Stimulated activated CD8-positive, alpha-beta memory T cell treated with anti-CD3 and anti-CD28 coated beads, Interleukin-12 subunit alpha, Interleukin-12 subunit beta, amount 100 ng/mL, for 24 hours (primary cell): Measurements from ENCODE around the gene HMOX2.
A peak's percentile ranks its signal among the peaks of the same experiment; 100 is the strongest.

Experiments
- DNase-seq: peaks from one replicate; pipeline ENCODE4 v3.0.0-alpha.2; 2020; ENCODE audit errors: extremely low read depth

HMOX2 gene

DNA sequence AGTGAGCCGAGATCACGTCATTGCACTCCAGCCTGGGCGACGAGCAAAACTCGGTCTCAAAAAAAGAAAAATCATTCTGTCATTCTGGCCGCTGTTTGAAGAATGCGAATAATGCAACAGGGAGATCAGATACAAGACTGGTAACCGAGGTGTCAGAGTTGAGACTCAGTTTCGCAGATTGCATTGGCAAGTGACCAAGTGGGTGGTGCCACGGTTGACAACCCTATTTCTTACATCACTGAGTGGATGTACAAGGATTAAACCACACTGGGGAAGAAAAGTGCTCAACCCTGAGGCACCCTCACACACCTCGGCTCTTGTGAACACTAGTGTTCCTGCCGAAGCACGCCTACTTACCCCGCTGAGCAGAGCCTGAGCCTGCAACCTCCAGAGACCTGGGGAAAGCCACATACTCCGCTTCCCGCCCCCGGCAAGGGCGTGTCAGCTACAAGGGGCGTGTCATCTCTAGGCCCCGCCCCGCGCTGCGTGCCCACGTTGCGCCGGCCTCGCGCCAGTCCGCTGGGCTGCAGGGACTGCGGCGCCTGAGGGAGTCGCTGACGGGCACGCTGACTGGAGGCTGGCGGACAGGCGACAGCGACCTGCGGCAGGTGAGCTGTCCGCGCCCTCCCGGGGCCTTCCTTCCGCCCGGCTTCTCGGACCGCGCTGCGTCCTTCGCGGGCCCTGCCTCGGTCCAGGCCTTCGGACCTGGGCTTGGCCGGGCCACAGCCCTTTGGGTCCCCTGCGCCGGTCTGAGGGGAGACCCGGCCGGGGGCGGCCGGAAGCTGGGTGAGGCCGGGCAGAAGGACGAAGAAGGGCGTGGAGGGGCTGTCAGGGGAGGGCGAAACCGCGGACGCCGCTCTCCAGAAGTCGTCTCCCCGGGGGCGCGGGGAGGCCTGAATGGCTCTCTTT is at the start of gene HMOX2:
Gene HMOX2 (plus strand): TSS at position 519 of the 909 bp plus-strand sequence. CDS start 29,127 bp downstream, outside the sequence.
- DNase-seq = peak; percentile 82

DNA sequence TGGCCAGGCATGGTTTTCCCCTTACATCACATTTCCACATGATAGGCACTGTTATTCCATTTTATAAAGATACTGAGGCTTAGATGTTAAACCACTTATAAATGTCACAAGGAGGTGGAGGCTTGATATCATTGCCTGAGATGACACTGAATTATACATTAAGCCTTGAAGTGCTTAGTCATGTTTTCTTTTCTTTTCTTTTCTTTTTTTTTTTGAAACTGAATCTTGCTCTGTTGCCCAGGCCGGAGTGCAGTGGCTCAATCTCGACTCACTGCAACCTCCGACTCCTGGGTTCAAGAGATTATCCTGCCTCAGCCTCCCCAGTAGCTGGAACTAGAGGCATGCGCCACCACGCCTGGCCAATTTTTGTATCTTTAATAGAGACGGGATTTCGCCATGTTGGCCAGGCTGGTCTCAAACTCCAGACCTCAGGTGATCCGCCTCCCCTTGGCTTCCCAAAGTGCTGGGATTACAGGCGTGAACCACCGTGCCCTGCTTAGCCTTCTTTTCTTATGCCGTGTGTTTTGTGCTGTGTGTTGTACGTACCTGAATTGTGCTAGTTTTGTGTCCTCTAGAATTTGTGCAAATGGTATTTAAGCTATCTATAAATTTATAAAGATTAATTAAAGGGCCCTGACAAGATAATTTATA is 49.4 kb upstream of the HMOX2 start:
- DNase-seq = no peak

- DNase-seq = no peak
Measured at GRCh38 chr16:4428500-4428899, 47.7 kb upstream of the HMOX2 start.

GRCh38 chr16:4431023-4431422 is 45.2 kb upstream of the HMOX2 start:
- DNase-seq = no peak

DNA sequence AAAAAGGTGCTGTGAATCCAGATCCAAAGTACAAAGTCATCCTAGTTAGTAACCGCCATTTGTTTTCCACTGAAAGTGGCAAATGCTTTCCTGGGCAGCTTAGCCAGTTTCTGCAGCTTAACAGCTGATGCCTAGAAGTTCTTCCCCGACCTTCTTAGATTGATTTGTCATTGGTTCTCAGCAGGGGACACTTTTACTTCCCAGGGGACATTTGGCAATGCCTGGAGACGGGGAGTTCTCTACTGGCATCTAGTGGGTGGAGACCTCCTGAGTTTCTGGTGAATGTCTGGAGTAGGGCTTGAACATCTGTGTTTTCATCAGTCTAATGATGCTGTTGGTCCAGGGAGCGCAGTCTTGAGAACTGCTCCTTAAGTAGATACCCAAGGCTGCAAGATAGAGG is 43.0 kb upstream of the HMOX2 start:
- DNase-seq = no peak

DNA sequence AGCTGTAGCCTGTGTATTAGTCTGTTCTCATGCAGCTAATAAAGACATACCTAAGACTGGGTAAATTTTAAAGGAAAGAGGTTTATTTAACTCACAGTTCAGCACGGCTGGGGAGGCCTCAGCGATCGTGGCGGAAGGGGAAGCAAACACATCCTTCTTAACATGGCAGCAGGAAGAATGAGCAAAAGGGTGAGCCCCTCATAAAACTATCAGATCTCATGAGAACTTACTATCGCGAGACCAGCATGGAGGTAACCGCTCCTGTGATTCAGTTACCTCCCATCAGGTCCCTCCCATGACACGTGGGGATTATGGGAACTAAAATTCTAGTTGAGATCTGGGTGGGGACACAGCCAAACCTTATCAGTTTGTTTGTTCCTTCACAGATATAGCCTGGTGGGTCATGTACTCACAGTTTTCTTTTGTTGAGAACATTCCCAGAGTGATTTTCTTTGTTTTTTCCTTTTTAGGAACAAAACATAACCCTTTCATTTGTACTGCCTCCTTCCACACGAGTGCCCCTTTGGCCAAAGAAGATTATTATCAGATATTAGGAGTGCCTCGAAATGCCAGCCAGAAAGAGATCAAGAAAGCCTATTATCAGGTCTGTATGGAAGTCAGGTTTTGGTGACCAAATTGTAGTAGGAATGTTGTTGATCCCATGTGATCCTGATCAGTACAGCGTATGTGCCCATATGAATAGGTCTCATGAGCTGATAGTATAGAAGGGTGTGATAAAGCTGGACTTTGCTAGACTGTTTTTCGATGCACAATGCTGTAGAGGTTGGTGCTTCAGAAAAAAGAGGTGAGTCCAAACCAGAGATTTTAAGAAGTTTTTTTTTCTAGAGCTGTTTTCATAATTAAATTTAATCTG is 42.0 kb upstream of the HMOX2 start:
- no peak for DNase-seq

DNA sequence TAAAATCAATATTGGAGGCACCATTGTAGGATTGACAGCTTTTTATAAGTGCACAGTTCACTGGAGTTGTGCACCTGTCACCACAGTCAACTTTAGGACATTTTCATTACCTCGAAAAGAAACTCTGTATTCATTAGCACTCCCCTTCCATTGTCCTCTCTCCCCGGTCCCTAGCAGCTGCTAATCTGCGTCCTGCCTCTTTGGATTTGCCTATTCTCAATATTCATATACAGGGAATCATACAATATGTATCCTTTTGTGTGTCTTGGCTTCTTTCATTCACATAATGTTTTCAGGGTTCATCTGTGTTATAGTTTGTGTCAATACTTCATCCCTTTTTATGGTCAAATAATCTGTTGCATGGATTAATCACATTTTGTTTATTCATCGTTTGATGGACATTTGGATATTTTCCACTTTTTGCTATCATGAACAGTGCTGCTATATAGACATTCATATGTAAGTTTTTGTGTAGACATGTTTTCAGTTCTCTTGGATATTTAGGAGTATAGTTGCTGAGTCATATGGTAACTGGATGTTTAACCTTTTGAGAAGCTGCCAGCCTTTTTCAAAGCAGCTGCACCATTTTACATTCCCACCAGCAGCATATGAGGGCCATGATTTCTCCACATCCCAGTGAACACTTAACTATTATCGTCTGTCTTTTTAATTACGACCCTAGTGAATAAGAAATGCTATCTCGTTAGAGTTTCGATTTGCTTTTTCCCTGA is 40.7 kb upstream of the HMOX2 start:
- no peak for DNase-seq

DNA sequence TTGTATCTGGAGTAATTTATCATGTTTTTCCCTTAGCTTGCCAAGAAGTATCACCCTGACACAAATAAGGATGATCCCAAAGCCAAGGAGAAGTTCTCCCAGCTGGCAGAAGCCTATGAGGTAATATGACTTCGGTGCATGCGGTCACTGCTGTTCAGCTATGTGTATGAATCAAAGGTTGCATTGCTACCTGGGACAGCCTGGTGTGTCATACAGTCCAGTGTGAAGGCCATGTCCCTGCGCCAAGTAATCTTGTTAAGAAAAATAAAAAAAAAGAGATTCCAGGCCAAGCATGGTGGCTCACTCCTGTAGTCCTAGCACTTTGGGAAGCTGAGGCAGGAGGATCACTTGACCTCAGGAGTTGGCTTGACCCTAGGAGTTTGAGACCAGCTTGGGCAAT is 38.8 kb upstream of the HMOX2 start:
- no peak for DNase-seq

- DNase-seq = no peak
Measured at GRCh38 chr16:4442371-4442770, 33.8 kb upstream of the HMOX2 start.

DNA sequence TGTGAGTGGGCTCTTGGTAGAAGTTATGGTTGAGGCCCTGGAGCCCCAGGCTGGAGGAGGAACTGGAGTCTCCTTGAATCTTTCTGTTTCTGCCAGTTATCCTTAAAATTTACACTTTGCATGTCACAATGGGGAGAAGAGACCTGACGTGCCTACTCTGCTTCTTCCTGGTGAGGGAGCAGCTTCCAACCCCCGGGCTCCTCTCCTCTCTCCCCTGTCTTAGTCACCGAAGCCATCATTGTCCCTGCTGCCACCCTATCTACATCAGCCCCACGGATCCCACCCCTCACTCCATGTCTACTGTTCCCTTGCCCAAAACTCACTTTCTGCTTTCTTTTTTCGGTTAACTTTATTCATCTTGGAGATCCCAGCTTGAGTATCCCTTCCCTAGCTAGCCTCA is 32.9 kb upstream of the HMOX2 start:
- DNase-seq = no peak

DNA sequence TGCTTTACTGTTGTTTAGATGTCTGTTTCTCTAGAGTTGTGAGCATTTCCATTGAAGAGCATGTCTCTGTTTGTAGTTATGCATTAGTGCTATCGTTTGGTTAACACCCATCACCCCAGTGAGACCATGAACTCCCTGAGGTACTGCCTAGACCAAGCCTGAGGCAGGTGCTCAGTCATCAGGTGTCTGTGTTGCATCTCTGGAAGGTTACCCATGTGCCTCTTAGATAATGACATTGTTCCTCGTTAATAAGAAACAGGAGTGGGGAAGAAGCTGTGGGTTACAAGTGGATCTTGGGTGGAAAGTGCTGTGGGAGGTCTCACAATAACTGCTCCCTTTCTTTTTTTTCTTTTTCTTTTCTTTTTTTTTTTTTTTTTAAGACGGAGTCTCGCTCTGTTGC is 32.2 kb upstream of the HMOX2 start:
- DNase-seq = no peak

DNA sequence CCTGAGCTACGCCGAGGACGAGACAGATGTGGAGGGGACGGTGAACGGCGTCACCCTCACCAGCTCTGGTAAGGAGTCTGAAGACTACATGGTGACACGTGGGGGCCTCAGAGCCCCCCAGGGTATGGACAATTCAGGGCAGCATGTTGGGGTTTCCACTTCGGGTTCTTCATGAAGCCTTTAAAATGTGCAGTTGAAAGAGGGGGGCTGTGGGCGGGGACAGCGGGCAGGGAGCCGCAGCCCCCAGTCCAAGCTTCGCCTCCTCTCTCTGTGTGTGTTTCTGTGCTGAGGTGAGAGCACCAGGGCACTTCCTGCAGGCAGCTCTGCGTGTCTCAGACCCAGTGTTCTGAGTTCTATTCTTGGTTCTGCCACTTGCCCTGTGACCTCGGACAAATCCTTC is 25.8 kb upstream of the HMOX2 start:
- DNase-seq = no peak

DNA sequence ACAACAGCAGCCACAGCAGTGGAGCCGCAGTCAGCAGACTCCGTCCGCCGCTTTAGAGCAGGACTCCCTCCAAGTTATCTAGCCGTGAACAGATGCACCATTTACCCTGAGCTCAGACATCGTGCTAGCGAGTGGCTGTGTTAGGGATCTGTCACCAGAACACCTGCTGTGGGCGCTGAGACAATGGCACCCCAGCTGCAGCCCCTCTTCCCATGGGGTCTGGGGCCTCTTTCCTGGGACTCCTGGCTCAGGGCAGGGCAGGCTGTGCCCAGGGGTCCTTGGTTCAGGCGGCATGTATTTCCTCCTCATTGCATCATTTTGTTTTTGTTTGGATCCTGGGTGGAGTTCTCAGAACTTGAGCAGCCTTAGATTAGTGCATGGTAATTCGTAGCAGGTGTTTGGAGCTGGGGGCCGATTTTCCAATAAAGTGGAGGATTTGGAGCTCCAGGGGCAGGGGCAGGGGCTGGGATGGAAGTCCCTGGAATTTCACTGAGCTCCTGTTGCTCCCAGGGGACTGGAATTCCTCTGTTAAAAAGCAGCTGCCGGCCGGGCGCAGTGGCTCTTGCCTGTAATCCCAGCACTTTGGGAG is 25.2 kb upstream of the HMOX2 start:
- no peak for DNase-seq

DNA sequence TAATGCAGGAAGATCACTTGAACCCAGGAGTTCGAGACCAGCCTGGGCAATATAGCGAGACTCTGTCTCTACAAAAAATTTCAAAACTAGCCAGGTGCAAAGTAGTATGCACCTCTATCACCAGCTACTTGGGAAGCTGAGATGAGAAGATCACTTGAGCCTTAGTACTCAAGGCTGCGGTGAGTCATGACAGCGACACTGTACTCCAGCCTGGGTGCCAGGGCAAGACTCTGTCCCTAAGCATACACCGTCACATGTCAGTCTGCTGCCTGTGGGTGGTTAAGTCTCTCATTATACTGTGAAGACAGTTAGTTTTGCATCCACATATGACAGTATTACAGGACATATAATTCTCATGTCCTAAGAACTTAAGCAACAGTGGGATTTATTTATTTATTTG is 23.5 kb upstream of the HMOX2 start:
- no peak for DNase-seq

DNA sequence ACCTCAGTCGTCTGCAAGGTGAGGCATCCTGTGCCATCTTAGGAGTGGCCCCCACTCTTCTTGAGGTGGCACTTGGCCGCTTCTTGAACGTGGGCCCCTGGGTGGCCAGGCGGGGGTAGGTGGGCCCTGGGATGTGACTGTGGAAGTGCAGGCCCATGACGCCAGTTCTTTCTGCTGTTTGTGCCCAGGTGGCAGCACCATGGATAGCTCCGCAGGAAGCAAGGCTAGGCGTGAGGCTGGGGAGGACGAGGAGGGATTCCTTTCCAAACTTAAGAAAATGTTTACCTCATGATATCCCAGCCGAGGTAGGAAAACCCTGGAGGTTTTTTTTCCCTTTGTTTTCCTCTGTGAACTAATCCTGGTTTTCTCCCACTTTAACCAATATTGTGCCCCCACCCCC is 21.6 kb upstream of the HMOX2 start:
- DNase-seq = no peak

DNA sequence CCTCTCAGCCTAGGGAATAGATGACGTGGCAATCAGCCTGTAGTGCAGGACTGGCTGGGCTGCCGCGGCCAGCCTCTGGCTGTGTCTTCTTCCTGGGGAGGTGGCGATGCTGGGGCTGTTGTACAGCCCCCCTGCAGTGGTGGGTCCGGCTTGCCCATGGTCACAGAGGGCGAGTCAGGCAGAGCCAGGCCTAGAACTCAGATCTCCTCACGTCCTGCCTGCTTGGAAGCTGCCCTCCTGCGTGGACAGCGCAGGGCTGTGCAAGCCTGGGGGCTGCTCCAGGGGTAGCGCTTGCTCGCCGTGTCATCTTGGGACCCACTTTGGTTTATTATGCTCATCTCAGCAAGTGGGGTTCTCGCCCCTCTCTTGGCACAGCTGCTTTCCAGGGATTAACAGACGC is 21.1 kb upstream of the HMOX2 start:
- DNase-seq = no peak

DNA sequence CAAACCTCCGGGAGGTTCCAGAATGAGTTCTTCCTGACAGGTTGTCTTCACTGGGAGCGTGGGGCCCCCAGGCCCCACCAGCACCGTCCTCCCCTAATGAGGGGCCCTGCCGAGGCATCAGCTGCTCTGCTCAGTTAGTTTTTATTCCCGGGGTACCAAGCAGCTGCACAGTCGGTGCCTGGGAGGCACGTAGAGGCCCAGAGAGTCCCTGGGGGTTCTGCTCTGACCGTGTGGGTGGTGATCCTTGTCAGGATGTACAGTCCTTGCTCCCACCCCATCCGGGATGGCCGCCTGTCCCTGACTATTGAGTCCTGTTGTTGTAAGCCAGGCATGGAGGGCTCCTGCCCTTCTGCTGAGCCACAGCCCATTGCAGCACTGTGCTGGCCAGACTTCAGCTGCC is 20.2 kb upstream of the HMOX2 start:
- DNase-seq = no peak

DNA sequence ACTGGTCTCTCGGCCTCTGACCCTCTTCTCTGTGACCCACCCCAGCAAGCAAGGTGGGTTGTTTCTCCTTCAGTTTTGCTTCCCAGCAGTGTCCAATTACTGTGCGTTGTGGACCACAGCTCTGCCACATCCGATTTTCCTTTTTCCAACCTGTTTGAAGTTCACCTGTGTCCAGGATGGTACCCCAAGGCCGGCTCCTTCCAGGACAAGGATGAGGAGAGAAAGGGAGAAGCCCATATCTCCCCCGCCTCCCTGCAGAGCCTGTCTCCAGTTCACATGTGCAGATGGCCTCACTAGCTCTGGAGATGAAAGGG is 15.3 kb upstream of the HMOX2 start:
- no peak for DNase-seq

- DNase-seq = no peak
Measured at GRCh38 chr16:4461250-4462085, 14.7 kb upstream of the HMOX2 start.

DNA sequence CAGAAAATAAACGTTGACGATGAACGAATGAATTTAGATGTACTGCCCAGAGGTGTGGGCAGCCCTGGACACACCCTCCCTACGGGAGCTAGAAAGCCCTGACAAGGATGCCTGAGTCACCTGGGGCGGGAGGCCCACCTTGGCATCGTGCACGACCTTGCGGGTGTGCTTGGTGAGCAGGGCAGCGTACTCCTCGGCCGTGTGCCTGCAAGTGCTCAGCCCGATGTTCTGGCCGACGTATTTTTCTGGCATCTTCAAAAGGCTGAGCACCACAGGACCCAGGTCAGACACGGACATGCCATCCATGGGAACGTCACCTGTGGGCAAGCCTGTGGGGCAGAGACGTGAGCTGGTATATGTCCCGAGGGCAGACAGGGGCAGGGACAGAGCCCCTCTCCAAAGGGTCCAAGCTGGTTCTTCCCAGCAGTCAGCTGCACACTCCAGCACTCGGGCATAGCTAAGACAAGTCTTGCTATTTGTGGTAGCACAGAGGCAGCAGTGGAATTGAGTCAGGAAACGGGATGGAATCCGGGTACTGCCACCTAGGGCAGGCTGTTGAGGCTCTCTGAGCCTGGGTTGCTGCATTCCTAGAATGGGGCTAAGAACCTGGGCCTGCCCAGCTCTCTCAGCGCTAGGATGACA is 12.6 kb upstream of the HMOX2 start:
- no peak for DNase-seq
